NK-92 (cell line): ENCODE results near the gene CHD9.

Source experiments
- DNase-seq: peaks from one replicate; lab custom pipeline; 2025; ENCODE audit not compliant: unreplicated experiment; lab: John Stamatoyannopoulos, UW

The CHD9 gene

GRCh38 chr16:53191413-53191812 lies 136.6 kb downstream of the CHD9 start:
- no peak for DNase-seq

GRCh38 chr16:53198933-53199332 lies 144.1 kb downstream of the CHD9 start:
- DNase-seq, result no peak

GRCh38 chr16:53201900-53202299 lies 147.1 kb downstream of the CHD9 start:
- DNase-seq, result no peak

GRCh38 chr16:53202398-53202797 lies 147.6 kb downstream of the CHD9 start:
- no peak for DNase-seq

- no peak for DNase-seq
Observed at GRCh38 chr16:53207810-53208752, 153.3 kb downstream of the CHD9 start.

GRCh38 chr16:53209429-53209828 lies 154.6 kb downstream of the CHD9 start:
- DNase-seq, result no peak

- DNase-seq, result no peak
Observed at GRCh38 chr16:53209877-53210276, 155.1 kb downstream of the CHD9 start.

GRCh38 chr16:53211253-53211652 lies 156.5 kb downstream of the CHD9 start:
- DNase-seq, result no peak

GRCh38 chr16:53212893-53213223 lies 158.1 kb downstream of the CHD9 start:
- DNase-seq, result no peak

- DNase-seq, result no peak
Observed at GRCh38 chr16:53213542-53213941, 158.8 kb downstream of the CHD9 start.

- DNase-seq, result no peak
Observed at GRCh38 chr16:53216798-53217197, 162.0 kb downstream of the CHD9 start.

GRCh38 chr16:53219371-53219770 lies 164.6 kb downstream of the CHD9 start:
- no peak for DNase-seq

GRCh38 chr16:53219795-53220454 lies 165.1 kb downstream of the CHD9 start:
- no peak for DNase-seq

GRCh38 chr16:53220585-53220984 lies 165.8 kb downstream of the CHD9 start:
- DNase-seq, result no peak

- DNase-seq, result no peak
Observed at GRCh38 chr16:53224951-53225533, 170.3 kb downstream of the CHD9 start.

- DNase-seq, result no peak
Observed at GRCh38 chr16:53232826-53233529, 178.2 kb downstream of the CHD9 start.

- DNase-seq, result no peak
Observed at GRCh38 chr16:53234836-53235235, 180.0 kb downstream of the CHD9 start.

GRCh38 chr16:53235851-53236250 lies 181.1 kb downstream of the CHD9 start:
- no peak for DNase-seq

GRCh38 chr16:53249331-53249730 lies 194.5 kb downstream of the CHD9 start:
- DNase-seq, result no peak

- DNase-seq, result no peak
Observed at GRCh38 chr16:53257001-53257400, 202.2 kb downstream of the CHD9 start.

GRCh38 chr16:53258809-53259208 lies 204.0 kb downstream of the CHD9 start:
- DNase-seq, result no peak
